GM20000 (cell line): Measurements from ENCODE around the gene KIRREL3.

ENCODE experiments used
- DNase-seq: peaks from one replicate; pipeline ENCODE4 v3.0.0; 2012; ENCODE audit warnings: low spot score
- TF ChIP-seq, protein P1 (sequence below): IDR thresholded peaks from 2 replicates; pipeline ENCODE4 v1.5.1; 2012; ENCODE audit warnings: mild to moderate bottlenecking, control low read depth; ENCODE audit errors: extremely low read depth, missing control alignments

KIRREL3 gene

GRCh38 chr11:126630488-126630887, 370.1 kb downstream of the KIRREL3 start:
- no peak for DNase-seq
- TF ChIP-seq, protein P1, sequence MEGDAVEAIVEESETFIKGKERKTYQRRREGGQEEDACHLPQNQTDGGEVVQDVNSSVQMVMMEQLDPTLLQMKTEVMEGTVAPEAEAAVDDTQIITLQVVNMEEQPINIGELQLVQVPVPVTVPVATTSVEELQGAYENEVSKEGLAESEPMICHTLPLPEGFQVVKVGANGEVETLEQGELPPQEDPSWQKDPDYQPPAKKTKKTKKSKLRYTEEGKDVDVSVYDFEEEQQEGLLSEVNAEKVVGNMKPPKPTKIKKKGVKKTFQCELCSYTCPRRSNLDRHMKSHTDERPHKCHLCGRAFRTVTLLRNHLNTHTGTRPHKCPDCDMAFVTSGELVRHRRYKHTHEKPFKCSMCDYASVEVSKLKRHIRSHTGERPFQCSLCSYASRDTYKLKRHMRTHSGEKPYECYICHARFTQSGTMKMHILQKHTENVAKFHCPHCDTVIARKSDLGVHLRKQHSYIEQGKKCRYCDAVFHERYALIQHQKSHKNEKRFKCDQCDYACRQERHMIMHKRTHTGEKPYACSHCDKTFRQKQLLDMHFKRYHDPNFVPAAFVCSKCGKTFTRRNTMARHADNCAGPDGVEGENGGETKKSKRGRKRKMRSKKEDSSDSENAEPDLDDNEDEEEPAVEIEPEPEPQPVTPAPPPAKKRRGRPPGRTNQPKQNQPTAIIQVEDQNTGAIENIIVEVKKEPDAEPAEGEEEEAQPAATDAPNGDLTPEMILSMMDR = no peak

DNA sequence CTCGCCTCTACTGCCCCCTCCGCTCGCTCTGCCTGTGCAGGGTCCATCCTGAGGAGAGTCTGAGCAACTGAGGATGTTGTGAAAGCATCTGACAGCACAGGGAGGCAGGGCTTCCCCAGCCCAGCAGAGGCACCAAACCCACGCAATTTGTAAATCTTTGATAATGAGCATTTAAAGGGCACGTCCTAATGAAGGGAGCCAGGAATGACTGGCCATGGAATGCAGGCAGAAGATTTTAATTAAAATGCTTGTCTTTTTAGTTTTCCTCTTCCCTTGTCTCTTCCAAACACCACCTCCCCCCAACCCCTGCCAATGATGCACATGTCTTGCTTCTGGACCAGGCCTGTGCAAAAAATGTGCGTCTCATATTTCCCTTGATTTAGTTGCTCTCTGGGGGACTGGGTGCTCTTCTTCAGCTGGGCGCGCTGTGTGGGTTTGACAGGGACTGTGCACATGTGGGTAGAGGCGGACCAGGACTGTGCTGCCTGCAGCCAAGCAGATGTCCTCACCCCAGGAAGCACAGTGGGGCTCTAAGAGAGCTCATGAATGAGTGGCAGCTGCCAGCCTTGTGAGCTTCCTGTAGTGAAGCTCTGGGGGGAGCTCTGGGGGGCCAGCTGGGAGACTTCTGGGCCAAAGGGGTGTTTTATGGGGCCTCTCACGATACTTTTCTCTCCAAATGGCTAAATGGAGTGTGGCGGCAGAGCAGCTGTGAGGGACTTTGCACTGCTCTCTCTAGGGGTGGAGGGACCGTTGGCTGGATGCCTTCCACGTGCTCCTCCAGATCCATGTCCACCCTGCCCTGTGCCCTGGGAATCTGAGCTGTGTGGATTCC, 371.6 kb downstream of the KIRREL3 start:
- TF ChIP-seq, protein P1 = no peak
- no peak for DNase-seq

- TF ChIP-seq, protein P1 = no peak
- DNase-seq = no peak
Measured at GRCh38 chr11:126628450-126628789, 372.1 kb downstream of the KIRREL3 start.

DNA sequence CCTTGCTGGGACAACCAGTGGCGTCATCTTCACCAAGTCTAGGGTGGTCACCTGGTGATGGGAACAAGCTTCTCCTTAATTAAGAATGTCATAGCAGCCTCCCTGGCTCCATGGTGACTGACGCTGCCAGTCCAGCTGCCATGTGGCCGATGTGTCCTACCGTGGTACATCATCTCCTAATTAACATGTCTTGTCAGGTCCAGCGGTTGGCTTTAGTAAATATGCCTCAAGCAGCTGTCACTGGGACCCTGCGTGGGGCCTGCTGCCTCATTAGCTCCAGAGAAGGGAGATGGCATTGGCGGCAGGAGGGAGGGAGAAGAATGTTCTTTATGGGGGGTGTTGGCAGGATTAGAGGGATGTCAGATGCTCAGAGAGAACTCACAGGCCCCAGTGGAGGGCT, 373.1 kb downstream of the KIRREL3 start:
- TF ChIP-seq, protein P1 = no peak
- no peak for DNase-seq

- TF ChIP-seq, protein P1 = no peak
- no peak for DNase-seq
Measured at GRCh38 chr11:126624506-126624905, 376.1 kb downstream of the KIRREL3 start.

GRCh38 chr11:126619516-126619915, 381.1 kb downstream of the KIRREL3 start:
- DNase-seq = no peak
- TF ChIP-seq, protein P1 = no peak

DNA sequence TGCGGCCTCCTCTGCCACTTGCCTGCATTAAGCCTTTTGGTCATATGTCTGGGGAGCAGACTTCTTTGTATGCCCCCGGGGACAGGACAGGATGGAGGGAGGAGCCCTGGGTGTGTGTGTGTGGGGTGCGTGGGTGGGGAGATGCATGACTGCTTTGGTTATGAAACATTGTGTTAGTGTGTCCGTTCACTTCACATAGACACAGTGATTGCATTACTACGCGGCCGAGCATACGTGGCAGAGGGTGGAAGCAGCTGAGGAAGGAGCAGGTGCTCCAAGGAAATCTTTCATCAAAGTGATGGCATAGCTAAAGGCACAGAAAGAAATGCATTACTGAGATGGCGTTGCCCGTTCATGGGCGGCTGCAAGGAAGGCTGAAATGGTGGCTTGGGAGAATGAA, 384.7 kb downstream of the KIRREL3 start:
- DNase-seq = no peak
- TF ChIP-seq, protein P1 = no peak
